Endothelial cell of umbilical vein (primary cell): ENCODE results near the gene SH3RF1. TPM values are rescaled to one million over a fixed set of nuclear protein-coding genes. Genes with fewer than 3 reads are reported as not detected.

Experiments
- BruUV-seq: library from RNA; stranded (reverse); fragments of 400-500 nt; replicated peaks from 2 replicates; lab custom pipeline; 2021; lab: Mats Ljungman, UMichigan
- CTCF ChIA-PET: fragments of 300-600, 350-600 bp; sonication (Branson Sonifier 250); formaldehyde crosslinking; loops from one replicate; lab custom pipeline; 2021; ENCODE audit warnings: antibody characterized with exemption, inconsistent platforms; lab: Charles Lee
- POLR2A ChIA-PET: fragments of 300-600, 350-600 bp; sonication (Branson Sonifier 250); formaldehyde crosslinking; loops from one replicate; lab custom pipeline; 2021; ENCODE audit warnings: antibody characterized with exemption, inconsistent platforms; lab: Charles Lee
- DNase-seq: peaks from one replicate; pipeline ENCODE4 v3.0.0-alpha.2; 2011; ENCODE audit warnings: low read depth, low spot score
- FAIRE-seq: peaks from 2 replicates; lab custom pipeline; 2011; peaks lifted over from hg19 to GRCh38; lab: Jason Lieb, UNC
- H2AFZ ChIP-seq: 2 replicates; pipeline ENCODE4 v1.6.0; 2012; ENCODE audit warnings: low read depth, low read length, control low read depth, inconsistent platforms
- H3K27ac ChIP-seq: 2 replicates; pipeline ENCODE4 v1.5.1; 2011; ENCODE audit warnings: low read depth, mild to moderate bottlenecking, control low read depth, low read length, moderate library complexity; ENCODE audit not compliant: insufficient read depth
- H3K27me3 ChIP-seq, 2 experiments: 2 replicates each; pipeline versions ENCODE4 v1.6.0 to v1.6.1; 2011; ENCODE audit warnings: low read length in 2 of 2, mixed read lengths in 1 of 2; ENCODE audit not compliant: control insufficient read depth in 2 of 2, insufficient read depth in 2 of 2
- H3K36me3 ChIP-seq, 2 experiments: 2 replicates in 1 of 2; 3 replicates in 1 of 2; pipeline ENCODE4 v1.5.1; 2011; ENCODE audit warnings: low read length in 2 of 2, mild to moderate bottlenecking in 1 of 2, moderate library complexity in 1 of 2; ENCODE audit not compliant: control insufficient read depth in 2 of 2, insufficient read depth in 2 of 2; ENCODE audit errors: extremely low read depth in 1 of 2
- H3K4me1 ChIP-seq: 3 replicates; pipeline ENCODE4 v1.5.1; 2011; ENCODE audit warnings: mild to moderate bottlenecking, low read length; ENCODE audit not compliant: control insufficient read depth, insufficient read depth; ENCODE audit errors: extremely low read depth
- H3K4me2 ChIP-seq: 2 replicates; pipeline ENCODE4 v1.6.1; 2011; ENCODE audit warnings: low read length, control low read depth, mixed read lengths; ENCODE audit not compliant: insufficient read depth
- H3K4me3 ChIP-seq, 3 experiments: fragments of 200-600 bp in 1 of 3; sonication (generic), shearing (Covaris generic) in 1 of 3; replicated peaks in 1 of 3; 2 replicates each; pipeline ENCODE4 v1.5.1; 2011 to 2016; ENCODE audit warnings: control low read depth in 3 of 3, low read length in 3 of 3, mild to moderate bottlenecking in 2 of 3, inconsistent platforms in 1 of 3, low read depth in 1 of 3, moderate library complexity in 1 of 3; ENCODE audit not compliant: insufficient read depth in 1 of 3
- H3K79me2 ChIP-seq: 2 replicates; pipeline ENCODE4 v1.6.0; 2012; ENCODE audit warnings: low read length, inconsistent platforms; ENCODE audit not compliant: control insufficient read depth, insufficient read depth
- H3K9ac ChIP-seq: replicated peaks from 2 replicates; pipeline ENCODE3; 2011; ENCODE audit warnings: low read length, control low read depth; ENCODE audit not compliant: insufficient read depth; ENCODE audit errors: extremely low read depth
- H3K9me1 ChIP-seq: replicated peaks from 3 replicates; pipeline ENCODE4 v1.6.0; 2011; ENCODE audit warnings: mild to moderate bottlenecking, low read length; ENCODE audit not compliant: control insufficient read depth, insufficient read depth; ENCODE audit errors: extremely low read depth
- H3K9me3 ChIP-seq: replicated peaks from 2 replicates; pipeline ENCODE4 v1.5.1; 2012; ENCODE audit warnings: low read length, inconsistent platforms; ENCODE audit not compliant: control insufficient read depth, insufficient read depth
- H4K20me1 ChIP-seq: replicated peaks from 2 replicates; pipeline ENCODE3; 2011; ENCODE audit warnings: mild to moderate bottlenecking, low read length; ENCODE audit not compliant: control insufficient read depth, insufficient read depth; ENCODE audit errors: extremely low read depth
- CTCF ChIP-seq, 2 donors: IDR thresholded peaks; 1 replicate in 1 of 2; 2 replicates in 1 of 2; pipeline ENCODE4 v1.5.1; 2011; ENCODE audit warnings: low read length in 2 of 2, mild to moderate bottlenecking in 2 of 2, moderate library complexity in 2 of 2, control low read depth in 1 of 2, inconsistent platforms in 1 of 2, low read depth in 1 of 2; ENCODE audit not compliant: insufficient read depth in 1 of 2; ENCODE audit errors: extremely low read depth in 1 of 2
- EZH2 ChIP-seq: IDR thresholded peaks from 2 replicates; pipeline ENCODE4 v1.6.1; 2012; ENCODE audit warnings: borderline replicate concordance, low read depth, mild to moderate bottlenecking, moderate library complexity, low read length, inconsistent platforms; ENCODE audit not compliant: severe bottlenecking
- FOS ChIP-seq: IDR thresholded peaks from 2 replicates; pipeline ENCODE4 v1.6.1; 2011; ENCODE audit warnings: mild to moderate bottlenecking, low read length, moderate library complexity, borderline replicate concordance; ENCODE audit not compliant: insufficient read depth
- GATA2 ChIP-seq: IDR thresholded peaks from 2 replicates; pipeline ENCODE4 v1.7.0; 2011; ENCODE audit warnings: low read depth, mild to moderate bottlenecking, moderate library complexity, mixed read lengths, low read length; ENCODE audit not compliant: insufficient read length, insufficient read depth
- JUN ChIP-seq: IDR thresholded peaks from 2 replicates; pipeline ENCODE4 v1.6.1; 2011; ENCODE audit warnings: borderline replicate concordance, low read depth; ENCODE audit not compliant: insufficient read length, insufficient read depth
- MYC ChIP-seq: IDR thresholded peaks from one replicate; pipeline ENCODE4 v1.6.1; 2011; ENCODE audit warnings: mild to moderate bottlenecking, low read depth, low read length
- POLR2A ChIP-seq: IDR thresholded peaks from 2 replicates; pipeline ENCODE4 v1.6.1; 2012; ENCODE audit warnings: low read depth, mild to moderate bottlenecking, control low read depth, low read length
- POLR2AphosphoS5 ChIP-seq: IDR thresholded peaks from 2 replicates; pipeline ENCODE4 v1.6.1; 2012; ENCODE audit warnings: low read depth, mild to moderate bottlenecking, control low read depth, low read length, moderate library complexity; ENCODE audit not compliant: insufficient read depth
- dilution Hi-C: fragments of 300-500 bp; cut with MboI; formaldehyde crosslinking; loops from one replicate; pipeline ENCODE4 v1.15.0; 2019; ENCODE audit warnings: low sequenced_read_pairs; ENCODE audit not compliant: extremely low pct_ligation_motif_present
- intact Hi-C: fragments of 100-400 bp; cut with micrococcal nuclease; formaldehyde crosslinking; loops from one replicate; pipeline ENCODE4 v1.10.0; 2022
- polyA plus RNA-seq, 4 experiments: library from polyadenylated mRNA; depleted of rRNA in 3 of 4; stranded (reverse) in 3 of 4; unstranded in 1 of 4; fragments of >200 nt; gene quantifications; 2 replicates each; pipeline versions ENCODE4 v1.2.1 to v1.2.3, GENCODE V29; 2011 to 2012; ENCODE audit warnings: missing spikeins in 1 of 4
- total RNA-seq: library from RNA; stranded (reverse); gene quantifications from 2 replicates; pipeline ENCODE4 v1.2.3, GENCODE V29; 2021
- TF ChIP-seq, protein P1 (sequence below): IDR thresholded peaks from 2 replicates; pipeline ENCODE4 v1.6.1; 2011; ENCODE audit not compliant: insufficient read depth, insufficient read length

Gene SH3RF1
- total and polyA plus RNA-seq, 2 donors (not counting 3 experiments of a cell fraction or from before 2014, with no cell fraction given), result 16.2 to 24.9 TPM

DNA sequence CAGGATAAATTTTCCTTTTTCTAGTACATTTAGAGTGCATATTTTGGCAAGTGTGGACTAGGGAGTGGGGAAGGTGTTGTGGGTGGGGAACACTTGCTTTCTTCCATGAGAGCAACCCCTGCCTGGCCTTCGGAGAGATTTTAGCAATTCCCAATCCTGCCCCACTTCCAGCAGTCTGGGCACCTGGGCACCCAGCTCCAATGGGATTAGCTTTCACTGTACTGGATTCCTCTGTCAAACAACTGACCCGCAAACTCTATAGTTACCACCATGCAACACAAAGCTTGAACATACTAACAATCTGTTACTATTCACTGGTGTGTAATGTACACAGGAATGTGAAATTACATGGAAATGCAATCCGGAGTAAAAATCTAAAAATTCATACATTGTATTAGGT is 50.3 kb downstream of the SH3RF1 start:
- Histone ChIP-seq H3K36me3 (peaks cover 0 to 4% of the 10 kb centered on the region in 2 experiments), H3K4me2 (no peak overlapping the region), H3K4me1 (peaks cover 18% of the 10 kb centered on the region), H3K79me2 (peaks cover 74% of the 10 kb centered on the region), H3K27me3 (no peaks in the 10 kb centered on the region), H2AFZ (no peak overlapping the region), H3K9me1 (no peaks in the 10 kb centered on the region), H3K9me3 (no peaks in the 10 kb centered on the region), H3K4me3 (no peak overlapping the region), H3K9ac (no peak overlapping the region), H3K27ac (no peak overlapping the region), H4K20me1 (no peaks in the 10 kb centered on the region)
- no TSS peak for BruUV-seq
- FAIRE-seq (no peak), DNase-seq (no peak)
- intact Hi-C loops, result no loop called here
- dilution Hi-C loops, result no loop called here
- CTCF ChIA-PET, result interaction anchor here (1.7 kb wide), 1 partner anchor 33 kb away, joined by 4 read pairs; no protein-coding TSS in a partner anchor
- POLR2A ChIA-PET, result no interaction called here
- no peak for TF ChIP-seq POLR2AphosphoS5
- TF ChIP-seq CTCF (IDR thresholded peaks at IDR 0.05; ENCODE audit: extremely low read depth in 1 of 2, insufficient read depth in 1 of 2, low read depth in 1 of 2, low read length in 2 of 2), result no peak
- no peak for TF ChIP-seq POLR2A
- TF ChIP-seq EZH2, result no peak
- no peak for TF ChIP-seq MYC
- no peak for TF ChIP-seq JUN
- TF ChIP-seq GATA2, result no peak
- TF ChIP-seq FOS, result no peak
- TF ChIP-seq, protein P1, sequence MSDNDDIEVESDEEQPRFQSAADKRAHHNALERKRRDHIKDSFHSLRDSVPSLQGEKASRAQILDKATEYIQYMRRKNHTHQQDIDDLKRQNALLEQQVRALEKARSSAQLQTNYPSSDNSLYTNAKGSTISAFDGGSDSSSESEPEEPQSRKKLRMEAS, result no peak
